GM19023 (cell line): ENCODE data around the gene PRICKLE1.

Source experiments
- ATAC-seq: cut with Tn5 transposase; IDR thresholded peaks from one replicate; pipeline ENCODE4 v1.9.1; 2021; ENCODE audit warnings: mild to moderate bottlenecking, moderate library complexity; ENCODE audit not compliant: unreplicated experiment

Gene PRICKLE1

GRCh38 chr12:42589465-42590329 is at the start of gene PRICKLE1:
TSS of gene PRICKLE1 (minus strand) at chr12:42589746. CDS start at chr12:42472516, 117,230 bp downstream.
- ATAC-seq: peak; percentile 67

DNA sequence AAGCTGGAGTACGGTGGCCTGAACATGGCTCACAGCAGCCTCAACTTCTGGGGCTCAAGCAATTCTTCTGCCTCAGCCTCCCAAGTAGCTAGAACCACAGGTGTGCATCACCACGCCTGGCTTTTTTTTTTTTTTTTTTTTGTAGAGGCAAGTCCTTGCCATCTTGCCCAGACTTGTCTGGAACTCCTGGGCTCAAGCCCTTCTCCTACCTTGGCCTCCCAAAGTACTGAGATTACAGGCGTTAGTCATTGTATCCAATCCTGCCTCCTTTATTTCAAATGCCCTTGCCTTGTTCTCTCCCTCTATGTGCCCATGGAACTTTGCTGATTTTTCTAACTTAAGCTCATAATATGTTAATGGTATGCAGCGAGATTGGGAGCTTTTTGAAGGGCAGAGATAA is 49.2 kb upstream of the PRICKLE1 start:
- no peak for ATAC-seq

DNA sequence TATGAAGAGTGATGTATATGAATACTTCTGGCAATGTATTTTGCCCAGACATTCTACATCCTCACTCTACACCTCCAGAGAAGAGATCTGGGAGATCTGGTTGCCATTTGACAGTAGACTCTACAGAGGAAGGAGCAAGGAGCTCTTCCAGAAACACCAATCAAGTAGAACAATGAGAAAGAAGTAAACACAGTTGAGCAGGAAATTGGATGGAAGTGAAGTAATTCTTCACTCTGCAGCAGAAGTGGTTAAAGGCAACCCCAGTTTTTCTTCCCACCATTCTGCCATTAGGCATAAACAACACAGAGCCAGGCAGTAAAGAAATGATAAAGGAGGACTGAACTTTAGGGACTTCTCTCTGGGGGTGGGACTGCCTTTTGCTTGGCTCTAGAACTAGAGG is 48.5 kb upstream of the PRICKLE1 start:
- ATAC-seq: no peak

DNA sequence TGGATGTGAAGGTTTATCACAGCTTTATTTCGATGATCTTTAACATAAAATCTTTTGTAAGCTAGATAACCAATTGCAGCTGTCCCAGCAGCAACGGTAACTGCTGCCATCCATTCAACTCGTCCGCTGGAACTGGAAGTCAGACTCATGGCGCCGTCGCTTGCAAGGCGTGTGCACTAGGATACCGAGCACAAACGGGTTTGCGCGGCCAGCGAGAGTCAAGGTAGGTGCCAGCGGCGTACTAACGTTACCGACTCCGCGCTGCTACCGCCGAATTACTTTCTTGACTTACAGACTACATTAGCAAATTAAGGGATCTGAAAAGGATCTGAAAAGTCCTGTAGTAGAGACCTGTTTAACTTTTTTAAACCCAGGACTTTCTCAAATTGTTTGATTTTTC is 47.4 kb upstream of the PRICKLE1 start:
- no peak for ATAC-seq

- no peak for ATAC-seq
Observed at GRCh38 chr12:42633594-42633993, 44.0 kb upstream of the PRICKLE1 start.

DNA sequence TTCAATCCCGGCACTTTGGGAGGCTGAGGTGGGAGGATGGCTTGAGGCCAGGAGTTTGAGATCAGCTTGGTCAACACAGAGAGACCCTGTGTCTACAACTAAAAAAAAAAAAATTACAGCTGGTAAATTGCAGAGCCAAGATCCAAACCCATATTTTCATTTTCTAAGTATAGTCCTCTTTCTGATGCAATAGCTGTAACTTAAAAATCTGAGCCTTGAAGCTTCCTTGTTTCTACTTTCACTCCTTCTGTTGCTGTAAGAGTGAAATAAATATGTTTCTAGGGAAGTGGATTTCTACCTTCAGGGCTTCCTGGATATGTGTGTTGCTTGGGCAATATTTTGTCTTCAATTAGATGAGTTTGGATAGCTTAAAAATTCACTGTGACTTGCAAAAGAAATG is 42.0 kb upstream of the PRICKLE1 start:
- no peak for ATAC-seq

- no peak for ATAC-seq
Observed at GRCh38 chr12:42630314-42630713, 40.8 kb upstream of the PRICKLE1 start.

DNA sequence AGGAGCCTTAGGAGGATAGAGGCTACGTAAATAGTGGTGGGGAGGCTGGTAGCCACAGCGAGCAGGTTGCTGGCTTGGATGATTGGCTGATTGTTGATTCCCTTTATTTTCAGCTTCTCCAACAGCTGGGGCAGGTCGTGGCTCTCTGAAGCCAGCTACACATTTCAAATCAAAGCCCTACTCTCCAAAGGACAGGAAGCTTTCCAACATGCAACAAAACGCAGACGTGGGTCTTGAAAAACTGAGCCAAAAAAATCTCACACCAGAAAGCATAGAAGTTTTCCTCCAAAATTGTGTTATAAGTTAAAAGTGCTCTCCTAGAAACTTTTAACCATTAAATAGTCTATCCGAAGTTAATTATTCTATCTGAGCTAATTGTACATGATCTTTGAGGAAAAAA is 37.6 kb upstream of the PRICKLE1 start:
- no peak for ATAC-seq

DNA sequence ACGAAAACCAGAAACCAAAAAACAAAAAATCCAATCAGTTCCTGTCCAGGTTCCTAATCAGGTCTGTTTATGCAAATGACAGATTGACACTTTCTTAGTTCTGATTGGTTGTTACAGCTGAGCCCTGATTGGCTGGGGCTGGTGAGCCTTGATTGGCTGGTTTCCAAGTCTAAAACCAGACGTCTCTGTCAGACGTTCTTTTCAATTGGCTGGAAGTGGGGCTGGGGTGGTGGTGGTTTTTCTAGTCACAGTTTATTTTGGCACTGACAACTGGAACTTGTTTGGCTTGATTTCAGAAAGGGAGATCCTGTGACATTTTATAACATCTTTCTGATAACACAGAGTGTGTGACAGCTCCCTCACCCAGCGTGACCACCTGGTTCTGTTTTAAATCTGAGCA is 36.1 kb upstream of the PRICKLE1 start:
- no peak for ATAC-seq

GRCh38 chr12:42617622-42618021 is 28.1 kb upstream of the PRICKLE1 start:
- ATAC-seq: no peak

GRCh38 chr12:42615006-42615405 is 25.5 kb upstream of the PRICKLE1 start:
- no peak for ATAC-seq

DNA sequence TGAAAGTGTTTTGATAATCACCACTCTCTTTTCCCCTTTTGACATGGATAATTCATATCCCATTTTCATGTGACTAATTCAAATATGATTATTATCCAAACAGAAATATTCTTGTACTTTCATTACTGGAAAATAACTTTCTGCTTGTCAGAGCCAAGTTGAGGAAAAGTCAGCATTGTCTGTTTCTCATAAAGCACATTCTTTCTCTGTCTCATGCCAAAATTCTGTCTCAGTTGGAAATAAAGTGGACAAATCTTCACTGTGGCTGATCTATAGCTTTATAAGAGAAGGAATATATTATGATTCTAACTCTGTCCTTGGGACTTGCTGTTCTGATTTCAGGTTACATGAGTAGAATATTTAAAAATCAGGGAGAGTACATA is 22.7 kb upstream of the PRICKLE1 start:
- no peak for ATAC-seq

DNA sequence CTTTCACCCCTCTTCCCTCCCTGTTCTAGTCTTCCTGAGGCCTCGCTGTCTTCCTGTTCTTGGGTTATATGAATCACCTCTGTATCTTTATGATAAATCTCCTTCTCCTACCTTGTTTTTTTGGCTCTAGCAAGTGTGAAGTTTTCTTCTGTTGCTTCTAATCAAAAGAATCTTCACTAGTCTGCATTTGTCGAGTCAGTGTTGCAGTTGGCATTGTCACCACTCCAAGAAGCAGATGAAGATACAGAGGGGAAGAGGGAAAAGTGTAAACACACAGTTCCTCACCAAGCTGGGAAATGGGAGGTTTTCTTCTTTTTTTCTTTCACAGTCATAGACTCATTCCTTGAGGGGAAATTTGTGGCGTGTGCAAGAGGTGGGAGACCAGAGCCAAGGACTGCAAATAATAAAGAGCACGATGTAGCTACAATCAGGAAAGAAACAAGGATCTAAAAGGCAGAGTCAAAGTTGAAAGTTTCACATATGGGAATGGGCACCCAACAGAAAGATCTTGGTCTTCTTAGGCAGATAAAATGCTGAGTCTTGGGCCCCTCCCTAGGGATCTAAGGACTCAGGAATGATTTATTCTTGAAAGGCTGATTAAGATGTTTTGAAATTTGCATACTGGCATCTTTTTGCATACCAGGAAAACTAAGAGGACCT is 22.2 kb upstream of the PRICKLE1 start:
- no peak for ATAC-seq

- ATAC-seq: no peak
Observed at GRCh38 chr12:42609605-42610004, 20.1 kb upstream of the PRICKLE1 start.

DNA sequence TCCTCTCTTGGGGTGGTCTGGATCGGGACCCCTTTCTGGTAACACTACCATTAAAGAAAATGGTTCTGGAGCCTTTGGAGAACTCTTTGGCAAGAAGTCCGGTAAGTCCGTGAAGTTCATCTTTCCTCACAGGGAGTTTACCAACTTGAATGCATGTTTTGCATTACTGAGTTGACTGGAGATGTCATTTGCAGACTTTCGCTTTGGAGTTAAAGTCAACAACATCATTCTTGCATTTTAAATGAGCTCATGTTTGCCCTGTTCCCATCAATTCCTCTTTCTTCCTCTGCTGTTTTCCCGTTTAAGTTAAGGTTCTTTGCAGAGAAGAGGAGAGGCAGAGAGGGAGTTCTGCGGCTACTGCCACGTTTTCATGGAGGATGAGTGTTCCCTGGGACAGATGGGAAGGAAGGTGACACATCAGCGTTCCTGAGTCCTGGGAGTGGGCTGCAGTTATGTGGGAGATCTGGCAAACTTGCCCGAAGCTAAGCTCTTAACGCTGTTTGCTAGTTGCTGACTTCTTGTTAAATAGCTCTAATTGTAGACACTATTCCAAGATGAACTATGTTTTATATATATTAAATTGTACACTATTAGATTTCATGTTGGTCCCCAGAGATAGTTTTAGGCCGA is 18.8 kb upstream of the PRICKLE1 start:
- ATAC-seq: no peak

GRCh38 chr12:42607584-42608058 is 18.1 kb upstream of the PRICKLE1 start:
- ATAC-seq: no peak

DNA sequence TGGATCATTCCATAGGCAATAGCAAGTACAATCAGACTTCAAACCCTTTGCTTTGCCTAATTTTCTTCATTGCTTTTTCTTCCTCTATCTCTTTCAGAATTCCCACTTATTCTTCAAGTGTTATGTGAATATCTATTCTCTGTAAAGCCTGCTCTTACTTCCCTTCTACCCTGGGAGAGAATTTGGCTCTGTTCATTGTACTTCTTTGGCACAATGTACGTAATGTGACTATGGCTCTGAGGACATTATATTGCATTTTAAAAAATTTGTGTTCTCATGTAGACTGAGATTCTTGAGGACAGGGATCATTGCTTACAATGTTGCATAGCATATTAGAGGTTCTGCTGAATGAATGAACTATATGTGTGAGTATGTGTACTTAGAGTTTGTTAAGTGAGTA is 16.9 kb upstream of the PRICKLE1 start:
- ATAC-seq: no peak

DNA sequence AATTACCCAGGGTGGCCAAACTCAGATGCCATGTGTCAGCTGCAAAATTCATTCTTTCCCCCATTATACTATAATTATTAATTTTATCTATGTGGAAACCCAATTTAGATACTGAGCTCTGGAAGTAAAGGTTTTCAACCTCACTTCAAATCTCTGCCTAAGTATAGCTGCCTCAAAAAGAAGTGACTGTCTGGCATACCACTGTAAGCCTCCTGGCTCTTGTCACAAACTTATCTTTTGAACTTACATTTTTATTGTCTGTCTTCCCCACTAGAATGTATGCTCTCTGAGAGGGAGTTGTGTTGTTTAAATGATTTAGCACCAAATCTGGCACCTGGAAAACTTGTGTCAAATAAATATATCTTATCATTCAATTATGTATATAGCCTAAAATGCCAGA is 16.1 kb upstream of the PRICKLE1 start:
- no peak for ATAC-seq

GRCh38 chr12:42603246-42603990 is 13.9 kb upstream of the PRICKLE1 start:
- ATAC-seq: no peak

DNA sequence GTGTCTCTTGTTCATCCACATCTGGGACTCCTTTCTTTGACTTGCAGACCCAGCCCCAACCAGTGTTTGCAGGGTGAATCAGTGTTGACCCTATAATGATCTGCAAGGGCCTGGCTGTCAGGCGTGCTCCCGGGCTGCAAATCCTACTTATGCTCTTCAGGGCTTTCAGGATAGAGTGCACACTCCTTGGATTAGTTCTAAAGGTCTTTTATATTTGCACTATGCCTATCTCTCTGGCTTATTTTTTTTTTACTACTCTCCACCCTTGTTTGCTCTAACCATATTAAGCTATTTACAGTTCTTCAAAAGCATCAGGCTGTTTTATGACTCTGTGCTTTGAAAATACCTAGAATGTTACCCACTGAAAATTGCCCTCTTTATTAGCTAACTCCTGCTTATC is 4.3 kb upstream of the PRICKLE1 start:
- no peak for ATAC-seq

GRCh38 chr12:42590330-42590934 is 886 bp upstream of the PRICKLE1 start:
- ATAC-seq: no peak
